Stimulated activated CD8-positive, alpha-beta memory T cell treated with anti-CD3 and anti-CD28 coated beads, Interleukin-2, amount 100 ng/mL, for 1 hour (primary cell): Measurements from ENCODE around the gene KRTAP4-8.
"Not testable (repeated sequence)": the region's sequence is repeated elsewhere in the genome, so short reads cannot be mapped to it uniquely, and the experiment has no call there.

Experiments
- DNase-seq, 2 donors: peaks; one replicate each; pipeline ENCODE4 v3.0.0-alpha.2; 2020; ENCODE audit warnings: low read depth in 2 of 2

KRTAP4-8 gene

GRCh38 chr17:41065016-41065689 lies 32.8 kb downstream of the KRTAP4-8 start:
- DNase-seq: not testable (repeated sequence)

GRCh38 chr17:41064301-41064700 lies 33.6 kb downstream of the KRTAP4-8 start:
- no peak for DNase-seq

GRCh38 chr17:41063449-41063848 lies 34.5 kb downstream of the KRTAP4-8 start:
- DNase-seq: no peak

GRCh38 chr17:41061964-41062363 lies 36.0 kb downstream of the KRTAP4-8 start:
- no peak for DNase-seq

- DNase-seq: no peak
Observed at GRCh38 chr17:41060052-41060604, 37.8 kb downstream of the KRTAP4-8 start, which contains the start of gene KRTAP2-3. Gene KRTAP2-3, minus strand, starts transcription at chr17:41060114. Its CDS starts 64 bp downstream, at chr17:41060050.

- DNase-seq: not testable (repeated sequence)
Observed at GRCh38 chr17:41059276-41060051, 38.5 kb downstream of the KRTAP4-8 start.

- no peak for DNase-seq
Observed at GRCh38 chr17:41058741-41059140, 39.2 kb downstream of the KRTAP4-8 start.

GRCh38 chr17:41057547-41057946 lies 40.4 kb downstream of the KRTAP4-8 start:
- DNase-seq: no peak

- not testable (repeated sequence) for DNase-seq
Observed at GRCh38 chr17:41055130-41055529, 42.8 kb downstream of the KRTAP4-8 start, which contains the start of gene KRTAP2-2. Gene KRTAP2-2, minus strand, starts transcription at chr17:41055230. Its CDS starts 19 bp downstream, at chr17:41055211.

- DNase-seq: not testable (repeated sequence)
Observed at GRCh38 chr17:41054556-41054955, 43.4 kb downstream of the KRTAP4-8 start.

- DNase-seq: no peak
Observed at GRCh38 chr17:41054025-41054424, 43.9 kb downstream of the KRTAP4-8 start.

- DNase-seq: no peak
Observed at GRCh38 chr17:41052566-41052965, 45.4 kb downstream of the KRTAP4-8 start.

- DNase-seq: no peak
Observed at GRCh38 chr17:41049110-41049509, 48.8 kb downstream of the KRTAP4-8 start.

- no peak for DNase-seq
Observed at GRCh38 chr17:41048441-41048840, 49.5 kb downstream of the KRTAP4-8 start.
